MCF 10A (cell line): ENCODE measurements around the gene SLC35F5. TPM values are rescaled to one million over a fixed set of nuclear protein-coding genes. Genes with fewer than 3 reads are reported as not detected.
A peak's percentile ranks its signal among the peaks of the same experiment; 100 is the strongest.

ENCODE experiments used
- Bru-seq: library from RNA; stranded (reverse); fragments of 400-500 nt; gene quantifications from one replicate; lab custom pipeline; 2021; lab: Mats Ljungman, UMichigan
- BruChase-seq, 2 experiments: library from RNA; stranded (reverse); fragments of 400-500 nt; gene quantifications; one replicate each; lab custom pipeline; 2021; lab: Mats Ljungman, UMichigan
- BruUV-seq: library from RNA; stranded (reverse); fragments of 400-500 nt; replicated peaks from 2 replicates; lab custom pipeline; 2021; lab: Mats Ljungman, UMichigan
- CTCF ChIA-PET: fragments of 300-600 bp; sonication (Branson Sonifier 250); formaldehyde crosslinking; extraction: SDS; loops from one replicate; lab custom pipeline; 2021; ENCODE audit warnings: antibody characterized with exemption, inconsistent platforms; lab: Yijun Ruan, JAX
- POLR2A ChIA-PET: fragments of 300-600, 350-650 bp; sonication (Branson Sonifier 250); formaldehyde crosslinking; extraction: SDS; loops from one replicate; lab custom pipeline; 2020; ENCODE audit warnings: antibody characterized with exemption, inconsistent platforms; lab: Yijun Ruan, JAX
- DNase-seq: peaks from one replicate; pipeline ENCODE4 v3.0.0-alpha.2; 2018; ENCODE audit not compliant: unreplicated experiment
- H3K27ac Mint-ChIP-seq: one replicate; pipeline ENCODE4 v1.8.0; 2022; ENCODE audit warnings: mild to moderate bottlenecking, low read depth, mixed read lengths; ENCODE audit not compliant: unreplicated experiment
- H3K27me3 Mint-ChIP-seq: one replicate; pipeline ENCODE4 v1.8.0; 2022; ENCODE audit warnings: mixed read lengths; ENCODE audit not compliant: insufficient read depth, unreplicated experiment
- H3K36me3 Mint-ChIP-seq: one replicate; pipeline ENCODE4 v1.8.0; 2022; ENCODE audit warnings: mild to moderate bottlenecking, moderate library complexity, mixed read lengths; ENCODE audit not compliant: insufficient read depth, unreplicated experiment
- H3K4me1 Mint-ChIP-seq: one replicate; pipeline ENCODE4 v1.8.0; 2022; ENCODE audit warnings: mixed read lengths; ENCODE audit not compliant: insufficient read depth, unreplicated experiment
- H3K4me3 Mint-ChIP-seq: one replicate; pipeline ENCODE4 v1.8.0; 2022; ENCODE audit warnings: mild to moderate bottlenecking, moderate library complexity, mixed read lengths; ENCODE audit not compliant: unreplicated experiment
- H3K9me3 Mint-ChIP-seq: one replicate; pipeline ENCODE4 v1.8.0; 2022; ENCODE audit warnings: mixed read lengths; ENCODE audit not compliant: unreplicated experiment
- CTCF ChIP-seq: fragments of 200-600 bp; IDR thresholded peaks from one replicate; pipeline ENCODE4 v1.8.0; 2022; ENCODE audit warnings: antibody characterized with exemption, mild to moderate bottlenecking; ENCODE audit not compliant: unreplicated experiment
- intact Hi-C: fragments of 100-400 bp; cut with micrococcal nuclease; formaldehyde crosslinking; loops from 2 replicates; pipeline ENCODE4 v1.14.1; 2022
- long read RNA-seq: library from polyadenylated mRNA; stranded (forward); transcript quantifications from one replicate; pipeline ENCODE4 v2.0.0, GENCODE V29; 2022
- total RNA-seq: library from RNA; stranded (reverse); gene quantifications from 2 replicates; pipeline ENCODE4 v1.2.3, GENCODE V29; 2022

SLC35F5 gene, protein sequence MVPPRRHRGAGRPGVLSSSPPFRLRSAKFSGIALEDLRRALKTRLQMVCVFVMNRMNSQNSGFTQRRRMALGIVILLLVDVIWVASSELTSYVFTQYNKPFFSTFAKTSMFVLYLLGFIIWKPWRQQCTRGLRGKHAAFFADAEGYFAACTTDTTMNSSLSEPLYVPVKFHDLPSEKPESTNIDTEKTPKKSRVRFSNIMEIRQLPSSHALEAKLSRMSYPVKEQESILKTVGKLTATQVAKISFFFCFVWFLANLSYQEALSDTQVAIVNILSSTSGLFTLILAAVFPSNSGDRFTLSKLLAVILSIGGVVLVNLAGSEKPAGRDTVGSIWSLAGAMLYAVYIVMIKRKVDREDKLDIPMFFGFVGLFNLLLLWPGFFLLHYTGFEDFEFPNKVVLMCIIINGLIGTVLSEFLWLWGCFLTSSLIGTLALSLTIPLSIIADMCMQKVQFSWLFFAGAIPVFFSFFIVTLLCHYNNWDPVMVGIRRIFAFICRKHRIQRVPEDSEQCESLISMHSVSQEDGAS
- total RNA-seq, result 52.7 and 64.9 TPM in 2 replicates
- percentile 93 among the genes with signal in this experiment for Bru-seq, nascent RNA
- percentile 93 among the genes with signal in this experiment for BruChase-seq, experiment 1, labeled RNA remaining after a 6-hour chase
- BruChase-seq, experiment 2, labeled RNA remaining after a 2-hour chase, result percentile 97 among the genes with signal in this experiment
- long read RNA-seq, full-length matches to known transcripts, result 44 of 86 reads
- long read RNA-seq, partial matches to known transcripts, result 12 of 86 reads
- long read RNA-seq, other reads (novel, unspliced or antisense), result 30 of 86 reads

- ChIA-PET POLR2A (interaction anchor here (0.6 to 5.4 kb wide), 48 partner anchors 10 to 801 kb away, joined by 3 to 234 read pairs (median 6); partner anchors contain the start of gene ACTR3), CTCF (interaction anchor here (0.5 to 1.9 kb wide), 7 partner anchors 9 to 224 kb away, joined by 3 to 7 read pairs (median 4); no protein-coding TSS in a partner anchor)
- Mint-ChIP-seq H3K4me1 (peaks cover 6% of the 10 kb centered on the region), H3K36me3 (peaks cover 16% of the 10 kb centered on the region), H3K27ac (peak within 1 kb of the TSS; percentile 95), H3K27me3 (no peaks in the 10 kb centered on the region), H3K9me3 (no peaks in the 10 kb centered on the region), H3K4me3 (peak within 1 kb of the TSS; percentile 75)
- TSS peak; percentile 95 for BruUV-seq
- no peak for TF ChIP-seq CTCF
- intact Hi-C loops, result loop anchor here (1.0 to 10.0 kb wide), 2 partner anchors 133 to 208 kb away; no protein-coding TSS in a partner anchor
- peak; percentile 87 for DNase-seq
Observed at GRCh38 chr2:113756355-113757137, at the start of gene SLC35F5. Gene SLC35F5 (minus strand): TSS chr2:113756642. CDS start chr2:113756409, 233 bp downstream.

DNA sequence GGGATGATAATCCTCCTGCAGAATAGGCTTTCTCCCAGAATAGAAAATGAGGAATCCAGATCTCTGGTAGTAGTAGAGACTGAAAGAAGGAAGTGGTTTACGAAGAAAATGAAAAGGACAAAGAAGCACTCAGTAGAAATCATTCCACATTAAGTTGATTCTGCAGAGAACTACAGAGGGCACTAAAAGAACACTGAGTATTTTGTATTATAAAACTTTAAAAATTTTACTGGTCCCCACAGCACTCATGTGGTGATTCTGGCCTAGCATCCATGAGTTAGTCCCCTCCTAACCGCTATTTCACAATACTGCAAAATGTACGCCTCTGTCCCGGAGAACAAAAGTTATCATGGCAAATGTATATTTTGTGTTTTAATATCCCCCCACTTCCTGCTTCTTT is 42.9 kb upstream of the SLC35F5 start:
- H3K9me3 Mint-ChIP-seq, result no peaks in the 10 kb centered on the region
- CTCF ChIA-PET, result interaction anchor here (0.9 kb wide), 2 partner anchors 10 to 753 kb away, joined by 3 to 5 read pairs; no protein-coding TSS in a partner anchor
- no peaks in the 10 kb centered on the region for H3K4me1 Mint-ChIP-seq
- no peaks in the 10 kb centered on the region for H3K36me3 Mint-ChIP-seq
- H3K27me3 Mint-ChIP-seq, result no peaks in the 10 kb centered on the region
- no peak for DNase-seq
- no TSS peak for BruUV-seq
- H3K27ac Mint-ChIP-seq, result no peak overlapping the region
- intact Hi-C loops, result loop anchor here (5.0 kb wide), 1 partner anchor 753 kb away; no protein-coding TSS in a partner anchor
- POLR2A ChIA-PET, result no interaction called here
- H3K4me3 Mint-ChIP-seq, result no peak overlapping the region
- no peak for TF ChIP-seq CTCF

- ChIA-PET CTCF (no interaction called here), POLR2A (no interaction called here)
- TF ChIP-seq CTCF, result no peak
- no peak for DNase-seq
- Mint-ChIP-seq H3K4me3 (no peak overlapping the region), H3K27me3 (no peaks in the 10 kb centered on the region), H3K4me1 (no peaks in the 10 kb centered on the region), H3K27ac (no peak overlapping the region), H3K9me3 (no peaks in the 10 kb centered on the region), H3K36me3 (no peaks in the 10 kb centered on the region)
- intact Hi-C loops, result loop anchor here (5.0 kb wide), 1 partner anchor 755 kb away; no protein-coding TSS in a partner anchor
- no TSS peak for BruUV-seq
Observed at GRCh38 chr2:113797237-113797636, 40.8 kb upstream of the SLC35F5 start.
